GM21786 (cell line): ENCODE data around the gene WDR54.

Experiments used
- ATAC-seq: cut with Tn5 transposase; IDR thresholded peaks from one replicate; pipeline ENCODE4 v1.9.1; 2021; ENCODE audit not compliant: unreplicated experiment

Gene WDR54

GRCh38 chr2:74421221-74421870 is at the start of gene WDR54, which contains the start of gene C2orf81:
WDR54 (plus strand) TSS chr2:74421730; CDS start chr2:74422154, 424 bp downstream.
C2orf81 (minus strand) TSS chr2:74421619; CDS start chr2:74421560, 59 bp downstream.
- peak; percentile 91 for ATAC-seq

- no peak for ATAC-seq
These were observed 48.9 kb upstream of the WDR54 start for GRCh38 chr2:74372674-74373073.

GRCh38 chr2:74373221-74373676 is 48.3 kb upstream of the WDR54 start:
- ATAC-seq, result no peak

- no peak for ATAC-seq
These were observed 47.5 kb upstream of the WDR54 start for GRCh38 chr2:74373985-74374384.

- no peak for ATAC-seq
These were observed 46.9 kb upstream of the WDR54 start for GRCh38 chr2:74374509-74375205.

GRCh38 chr2:74375838-74376237 is 45.7 kb upstream of the WDR54 start:
- ATAC-seq, result no peak

GRCh38 chr2:74378007-74378406 is 43.5 kb upstream of the WDR54 start:
- no peak for ATAC-seq

- ATAC-seq, result no peak
These were observed 41.4 kb upstream of the WDR54 start, which contains the start of gene DCTN1 for GRCh38 chr2:74379851-74380789. DCTN1 (minus strand) TSS chr2:74380311; CDS start chr2:74380037, 274 bp downstream.

GRCh38 chr2:74381751-74382150 is 39.8 kb upstream of the WDR54 start:
- ATAC-seq, result no peak

GRCh38 chr2:74383254-74383653 is 38.3 kb upstream of the WDR54 start:
- ATAC-seq, result no peak

- ATAC-seq, result no peak
These were observed 37.5 kb upstream of the WDR54 start for GRCh38 chr2:74384051-74384450.

- no peak for ATAC-seq
These were observed 36.1 kb upstream of the WDR54 start for GRCh38 chr2:74385396-74385795.

- no peak for ATAC-seq
These were observed 34.2 kb upstream of the WDR54 start for GRCh38 chr2:74387346-74387745.

- no peak for ATAC-seq
These were observed 30.9 kb upstream of the WDR54 start for GRCh38 chr2:74390606-74391005.

GRCh38 chr2:74391209-74391579 is 30.3 kb upstream of the WDR54 start:
- ATAC-seq, result peak; percentile 18

GRCh38 chr2:74391580-74392448 is 29.7 kb upstream of the WDR54 start:
- peak; percentile 61 for ATAC-seq

GRCh38 chr2:74392449-74392743 is 29.1 kb upstream of the WDR54 start:
- ATAC-seq, result no peak

GRCh38 chr2:74393525-74393924 is 28.0 kb upstream of the WDR54 start:
- no peak for ATAC-seq

GRCh38 chr2:74396149-74396548 is 25.4 kb upstream of the WDR54 start:
- ATAC-seq, result no peak

GRCh38 chr2:74399785-74400184 is 21.7 kb upstream of the WDR54 start:
- ATAC-seq, result no peak

GRCh38 chr2:74401891-74402290 is 19.6 kb upstream of the WDR54 start:
- no peak for ATAC-seq
